ENCODE data around the gene CAMK1.

DNA sequence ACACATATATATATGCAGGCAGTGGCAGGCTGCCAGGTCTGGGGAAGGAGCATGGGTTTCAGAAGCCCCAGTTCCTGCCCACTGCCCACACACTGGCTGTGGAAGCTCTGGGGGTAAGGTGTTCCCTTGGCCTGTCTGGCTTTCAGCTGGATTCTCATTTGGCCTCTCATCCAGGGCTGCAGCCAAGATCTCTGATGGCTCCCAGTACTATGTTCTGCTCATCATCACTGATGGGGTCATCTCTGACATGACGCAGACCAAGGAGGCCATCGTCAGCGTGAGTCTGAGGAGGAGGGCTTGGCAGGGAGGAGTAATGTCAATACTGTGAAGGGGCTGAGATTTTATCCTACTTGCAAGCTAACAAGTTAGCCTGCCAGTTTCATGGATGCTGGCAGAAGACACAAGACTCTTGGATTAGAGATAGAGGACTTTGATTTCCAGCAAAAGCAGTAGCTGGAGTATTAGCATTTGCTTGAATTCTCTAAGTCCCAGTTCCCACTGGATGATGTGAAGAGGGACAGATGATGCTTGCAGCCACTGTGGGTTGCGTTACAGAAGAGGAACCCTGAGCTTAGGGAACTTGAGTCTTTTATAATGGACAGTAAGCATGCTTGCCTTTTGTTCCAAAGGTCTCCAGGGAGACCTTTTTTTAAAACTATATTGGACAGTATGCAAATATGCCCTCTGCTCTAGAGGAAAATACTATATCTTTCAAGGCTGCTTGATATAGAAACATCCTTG, 43.8 kb downstream of the CAMK1 start:
- TF ChIP-seq YY1 (IDR thresholded peaks at IDR 0.05; ENCODE audit: insufficient read depth, insufficient read length) (no peak), SUZ12 (IDR thresholded peaks at IDR 0.05; ENCODE audit: extremely low read depth, insufficient read depth, insufficient read length) (no peak), ZNF274 (IDR thresholded peaks at IDR 0.05; ENCODE audit: low read depth, low read length) (no peak)
